Upper lobe of left lung (tissue), 4 donors: ENCODE measurements around the gene SLC32A1.

ENCODE experiments used
- POLR2A ChIP-seq, 4 donors: fragments of 450-650 bp; IDR thresholded peaks; one replicate each; pipeline ENCODE4 v1.5.1; 2016 to 2017; ENCODE audit warnings: antibody characterized with exemption in 4 of 4, mild to moderate bottlenecking in 2 of 4
- POLR2AphosphoS5 ChIP-seq, 2 donors: sonication (generic); formaldehyde crosslinking; IDR thresholded peaks; one replicate each; pipeline ENCODE4 v1.5.1; 2017; ENCODE audit warnings: antibody characterized with exemption in 2 of 2
- TF ChIP-seq, protein P1 (sequence below), 6 experiments: fragments of 450-650 bp in 4 of 6; fragments of 200-600 bp in 2 of 6; sonication (generic) in 2 of 6; IDR thresholded peaks; one replicate each; pipeline ENCODE4 v1.5.1; 2016 to 2019; ENCODE audit warnings: antibody characterized with exemption in 6 of 6

DNA sequence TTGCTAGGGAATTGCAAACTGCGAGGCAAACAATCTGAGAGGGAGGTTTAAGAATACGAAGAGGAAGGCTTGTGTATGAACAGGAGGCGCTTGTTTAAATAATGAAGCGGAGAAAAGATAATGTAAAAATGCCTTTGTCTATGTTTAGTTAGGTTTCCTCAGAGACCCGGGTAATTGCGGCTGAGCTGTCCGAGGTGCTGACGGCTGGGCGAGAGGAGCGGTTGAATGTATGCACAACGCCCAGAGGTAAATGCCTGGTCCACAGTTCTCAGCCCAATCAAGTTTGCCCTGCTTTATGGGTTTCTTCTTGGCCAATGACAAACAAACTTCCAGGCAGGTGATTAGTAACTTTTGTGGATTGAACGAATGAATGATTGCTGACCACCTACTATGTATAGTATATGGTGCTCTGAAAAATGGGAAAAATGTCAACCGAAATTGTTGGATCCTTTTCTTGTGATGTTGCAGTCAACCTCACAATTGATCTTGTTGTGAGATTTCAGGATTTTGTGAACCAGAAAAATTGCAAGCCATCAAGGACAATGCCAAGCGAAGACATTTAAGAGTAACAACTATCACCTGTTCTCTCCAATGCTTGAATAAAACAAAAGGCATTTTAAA lies 38.3 kb upstream of the SLC32A1 start:
- TF ChIP-seq, protein P1, sequence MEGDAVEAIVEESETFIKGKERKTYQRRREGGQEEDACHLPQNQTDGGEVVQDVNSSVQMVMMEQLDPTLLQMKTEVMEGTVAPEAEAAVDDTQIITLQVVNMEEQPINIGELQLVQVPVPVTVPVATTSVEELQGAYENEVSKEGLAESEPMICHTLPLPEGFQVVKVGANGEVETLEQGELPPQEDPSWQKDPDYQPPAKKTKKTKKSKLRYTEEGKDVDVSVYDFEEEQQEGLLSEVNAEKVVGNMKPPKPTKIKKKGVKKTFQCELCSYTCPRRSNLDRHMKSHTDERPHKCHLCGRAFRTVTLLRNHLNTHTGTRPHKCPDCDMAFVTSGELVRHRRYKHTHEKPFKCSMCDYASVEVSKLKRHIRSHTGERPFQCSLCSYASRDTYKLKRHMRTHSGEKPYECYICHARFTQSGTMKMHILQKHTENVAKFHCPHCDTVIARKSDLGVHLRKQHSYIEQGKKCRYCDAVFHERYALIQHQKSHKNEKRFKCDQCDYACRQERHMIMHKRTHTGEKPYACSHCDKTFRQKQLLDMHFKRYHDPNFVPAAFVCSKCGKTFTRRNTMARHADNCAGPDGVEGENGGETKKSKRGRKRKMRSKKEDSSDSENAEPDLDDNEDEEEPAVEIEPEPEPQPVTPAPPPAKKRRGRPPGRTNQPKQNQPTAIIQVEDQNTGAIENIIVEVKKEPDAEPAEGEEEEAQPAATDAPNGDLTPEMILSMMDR (IDR thresholded peaks at IDR 0.05), result no peak
- TF ChIP-seq POLR2A (IDR thresholded peaks at IDR 0.05) (no peak), POLR2AphosphoS5 (IDR thresholded peaks at IDR 0.05) (no peak)
